Hepatocyte (in vitro differentiated cells): Measurements from ENCODE around the gene STAT4. TPM values are rescaled to one million over a fixed set of nuclear protein-coding genes. Genes with fewer than 3 reads are reported as not detected.

Experiments used
- DNase-seq: peaks from one replicate; pipeline ENCODE4 v3.0.0-alpha.2; 2016; ENCODE audit warnings: low spot score
- H2AFZ ChIP-seq: fragments of 200-600 bp; sonication (generic); 2 replicates; pipeline ENCODE4 v1.6.0; 2016; ENCODE audit warnings: antibody characterized with exemption, mild to moderate bottlenecking
- H3K27ac ChIP-seq: fragments of 200-600 bp; sonication (generic); 2 replicates; pipeline ENCODE4 v1.5.1; 2016; ENCODE audit warnings: mild to moderate bottlenecking
- H3K27me3 ChIP-seq: fragments of 200-600 bp; sonication (generic); 2 replicates; pipeline ENCODE4 v1.6.1; 2016
- H3K36me3 ChIP-seq: fragments of 200-600 bp; sonication (generic); replicated peaks from 2 replicates; pipeline ENCODE4 v1.5.1; 2016; ENCODE audit warnings: low read depth; ENCODE audit not compliant: insufficient read depth
- H3K4me1 ChIP-seq: fragments of 200-600 bp; sonication (generic); 2 replicates; pipeline ENCODE4 v1.5.1; 2016; ENCODE audit warnings: mild to moderate bottlenecking, moderate library complexity; ENCODE audit not compliant: insufficient read depth
- H3K4me2 ChIP-seq: fragments of 200-600 bp; sonication (generic); 2 replicates; pipeline ENCODE4 v1.6.0; 2016
- H3K4me3 ChIP-seq: fragments of 200-600 bp; sonication (generic); 2 replicates; pipeline ENCODE4 v1.5.1; 2016; ENCODE audit warnings: mild to moderate bottlenecking
- H3K79me2 ChIP-seq: fragments of 200-600 bp; sonication (generic); 2 replicates; pipeline ENCODE4 v1.6.0; 2017; ENCODE audit warnings: mild to moderate bottlenecking
- H3K9me2 ChIP-seq: fragments of 200-600 bp; sonication (generic); replicated peaks from 2 replicates; pipeline ENCODE4 v1.6.0; 2017; ENCODE audit warnings: mild to moderate bottlenecking; ENCODE audit not compliant: insufficient read depth
- H3K9me3 ChIP-seq: fragments of 200-600 bp; sonication (generic); 2 replicates; pipeline ENCODE4 v1.5.1; 2016; ENCODE audit warnings: low read depth, mild to moderate bottlenecking
- H4K20me1 ChIP-seq: fragments of 200-600 bp; sonication (generic); 2 replicates; pipeline ENCODE4 v1.6.0; 2016; ENCODE audit warnings: mild to moderate bottlenecking; ENCODE audit not compliant: insufficient read depth, poor library complexity, severe bottlenecking
- CTCF ChIP-seq: fragments of 200-600 bp; sonication (generic); IDR thresholded peaks from 2 replicates; pipeline ENCODE4 v1.5.1; 2016; ENCODE audit warnings: antibody characterized with exemption, mild to moderate bottlenecking; ENCODE audit not compliant: poor library complexity
- EZH2 ChIP-seq: fragments of 200-600 bp; sonication (generic); IDR thresholded peaks from 2 replicates; pipeline ENCODE4 v1.6.1; 2016; ENCODE audit warnings: antibody characterized with exemption, mild to moderate bottlenecking, borderline replicate concordance
- EZH2phosphoT487 ChIP-seq: fragments of 200-600 bp; sonication (generic); IDR thresholded peaks from one replicate; pipeline ENCODE4 v1.6.1; 2018; ENCODE audit warnings: antibody characterized with exemption, mild to moderate bottlenecking, low read depth, moderate library complexity; ENCODE audit not compliant: unreplicated experiment, severe bottlenecking
- WGBS: methylation state at CpG from one replicate; pipeline ENCODE4 v1.1.6; 2016; ENCODE audit warnings: low lambda C conversion rate; ENCODE audit errors: missing lambda C conversion rate; 5-methylcytosine and 5-hydroxymethylcytosine counted together
- polyA plus RNA-seq: library from polyadenylated mRNA; unstranded; fragments of >200 nt; fragmentation: Nextera tagmentation; extraction: Ambion mirVana; gene quantifications from 2 replicates; pipeline ENCODE4 v1.2.1, GENCODE V29; 2016
- total RNA-seq: library from RNA; depleted of rRNA; stranded (reverse); fragments of >200 nt; gene quantifications from 2 replicates; pipeline ENCODE4 v1.2.3, GENCODE V29; 2014

The STAT4 gene
- total and polyA plus RNA-seq, 2 experiments from 2014 or later: 1.6 to 6.6 TPM

- Histone ChIP-seq H3K4me1 (peaks cover 21% of the 10 kb centered on the region), H3K9me3 (no peaks in the 10 kb centered on the region), H3K27me3 (no peaks in the 10 kb centered on the region), H3K4me3 (no peak overlapping the region), H3K27ac (no peak overlapping the region), H3K79me2 (no peaks in the 10 kb centered on the region), H3K4me2 (no peak overlapping the region), H3K36me3 (no peaks in the 10 kb centered on the region), H4K20me1 (no peaks in the 10 kb centered on the region), H3K9me2 (no peaks in the 10 kb centered on the region), H2AFZ (no peak overlapping the region)
- WGBS: 33% methylated on average over 2 of the region's 2 CpGs
- DNase-seq: no peak
- TF ChIP-seq EZH2 (no peak), EZH2phosphoT487 (no peak), CTCF (no peak)
These were observed 26.1 kb upstream of the STAT4 start for GRCh38 chr2:191176801-191177438.

- H3K36me3 ChIP-seq: no peaks in the 10 kb centered on the region
- no peak overlapping the region for H3K4me3 ChIP-seq
- DNase-seq: no peak
- TF ChIP-seq EZH2phosphoT487: no peak
- TF ChIP-seq EZH2: no peak
- no peak for TF ChIP-seq CTCF
- no peak overlapping the region for H3K4me2 ChIP-seq
- peaks cover 26% of the 10 kb centered on the region for H3K4me1 ChIP-seq
- no peaks in the 10 kb centered on the region for H3K9me3 ChIP-seq
- no peaks in the 10 kb centered on the region for H3K79me2 ChIP-seq
- no peaks in the 10 kb centered on the region for H4K20me1 ChIP-seq
- no peak overlapping the region for H3K27ac ChIP-seq
- H3K27me3 ChIP-seq: no peaks in the 10 kb centered on the region
- no peak overlapping the region for H2AFZ ChIP-seq
- WGBS: 83% methylated on average over 1 of the region's 1 CpG
- no peaks in the 10 kb centered on the region for H3K9me2 ChIP-seq
These were observed 25.5 kb upstream of the STAT4 start for GRCh38 chr2:191176305-191176704.

GRCh38 chr2:191174442-191174841, 23.6 kb upstream of the STAT4 start:
- TF ChIP-seq EZH2phosphoT487 (no peak), CTCF (no peak), EZH2 (no peak)
- Histone ChIP-seq H3K27me3 (no peaks in the 10 kb centered on the region), H3K4me3 (no peak overlapping the region), H3K9me3 (no peaks in the 10 kb centered on the region), H3K4me1 (peaks cover 26% of the 10 kb centered on the region), H4K20me1 (no peaks in the 10 kb centered on the region), H3K79me2 (no peaks in the 10 kb centered on the region), H2AFZ (no peak overlapping the region), H3K27ac (no peak overlapping the region), H3K9me2 (no peaks in the 10 kb centered on the region), H3K4me2 (no peak overlapping the region), H3K36me3 (no peaks in the 10 kb centered on the region)
- DNase-seq: no peak
- WGBS: 81% methylated on average over 3 of the region's 3 CpGs

GRCh38 chr2:191173206-191173605, 22.4 kb upstream of the STAT4 start:
- TF ChIP-seq CTCF (no peak), EZH2 (no peak), EZH2phosphoT487 (no peak)
- Histone ChIP-seq H2AFZ (no peak overlapping the region), H3K79me2 (no peaks in the 10 kb centered on the region), H3K9me2 (no peaks in the 10 kb centered on the region), H3K9me3 (no peaks in the 10 kb centered on the region), H3K4me2 (no peak overlapping the region), H3K4me1 (peaks cover 20% of the 10 kb centered on the region), H3K27ac (no peak overlapping the region), H3K4me3 (no peak overlapping the region), H4K20me1 (no peaks in the 10 kb centered on the region), H3K36me3 (no peaks in the 10 kb centered on the region), H3K27me3 (no peaks in the 10 kb centered on the region)
- no peak for DNase-seq
- 93% methylated on average over 3 of the region's 3 CpGs for WGBS
